ENCODE measurements around the gene CNTNAP2. TPM values are rescaled to one million over a fixed set of nuclear protein-coding genes. Genes with fewer than 3 reads are reported as not detected.
"Not testable (repeated sequence)": the region's sequence is repeated elsewhere in the genome, so short reads cannot be mapped to it uniquely, and the experiment has no call there.

CNTNAP2 gene
- total and polyA plus RNA-seq, 9 of the 15 experiments (the other 6 are each of a cell fraction or from before 2014, with no cell fraction given): 0.04 to 0.62 (median 0.09) TPM; not detected in 4

DNA sequence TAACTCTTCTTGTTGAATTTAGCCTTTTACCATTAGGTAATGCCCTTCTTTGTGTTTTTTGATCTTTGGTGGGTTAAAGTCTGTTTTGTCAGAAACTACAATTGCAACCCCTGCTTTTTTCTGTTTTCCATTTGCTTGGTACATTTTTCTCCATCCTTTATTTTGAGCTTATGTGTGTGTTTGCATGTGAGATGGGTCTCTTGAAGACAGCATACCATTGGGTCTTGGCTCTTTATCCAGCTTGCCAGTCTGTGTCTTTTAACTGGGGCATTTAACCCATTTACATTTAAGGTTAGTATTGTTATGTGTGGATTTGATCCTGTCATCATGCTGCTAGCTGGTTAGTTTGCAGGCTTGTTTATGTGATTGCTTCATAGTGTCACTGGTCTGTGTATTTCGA is 997.9 kb downstream of the CNTNAP2 start:
- H3K9me1 ChIP-seq (ENCODE audit: control insufficient read depth, insufficient read depth, low read length); BruUV-seq (replicated peaks); H3K9me3 ChIP-seq (replicated peaks; ENCODE audit: control insufficient read depth, insufficient read depth, low read depth, low read length); H3K4me2 ChIP-seq (ENCODE audit: insufficient read depth, low read length); H3K79me2 ChIP-seq (ENCODE audit: control insufficient read depth, insufficient read depth, low read length); FAIRE-seq; H3K27me3 ChIP-seq (ENCODE audit: control insufficient read depth in 2 of 2, insufficient read depth in 2 of 2, low read length in 2 of 2); CTCF ChIA-PET (ENCODE audit: low intra/inter-chr PET ratio); H3K4me3 ChIP-seq; ATAC-seq; H3K27ac ChIP-seq (ENCODE audit: extremely low read depth, low read depth, low read length); POLR2A ChIA-PET; intact Hi-C loops (cut with micrococcal nuclease); H3K9ac ChIP-seq (ENCODE audit: insufficient read depth in 1 of 2, low read depth in 2 of 2, low read length in 2 of 2); in situ Hi-C loops (cut with MboI); H4K20me1 ChIP-seq (replicated peaks; ENCODE audit: control insufficient read depth, insufficient read depth, low read length); H2AFZ ChIP-seq (ENCODE audit: low read depth, low read length); DNase-seq (ENCODE audit: extremely low read depth in 1 of 4, low spot score in 3 of 4); H3K4me1 ChIP-seq (replicated peaks in 1 of 2; ENCODE audit: control insufficient read depth in 2 of 2, insufficient read depth in 2 of 2, low read length in 2 of 2); H3K36me3 ChIP-seq (ENCODE audit: control insufficient read depth, insufficient read depth, low read length): not testable (repeated sequence)
- WGBS (ENCODE audit: insufficient coverage, low coverage, missing lambda C conversion rate): 0% methylated on average over 1 of the region's 1 CpG
- peak; percentile 39; the same call in 1 of the 2 replicates for TF ChIP-seq ZNF507 (tag; conservative IDR thresholded peaks at IDR 0.05)

DNA sequence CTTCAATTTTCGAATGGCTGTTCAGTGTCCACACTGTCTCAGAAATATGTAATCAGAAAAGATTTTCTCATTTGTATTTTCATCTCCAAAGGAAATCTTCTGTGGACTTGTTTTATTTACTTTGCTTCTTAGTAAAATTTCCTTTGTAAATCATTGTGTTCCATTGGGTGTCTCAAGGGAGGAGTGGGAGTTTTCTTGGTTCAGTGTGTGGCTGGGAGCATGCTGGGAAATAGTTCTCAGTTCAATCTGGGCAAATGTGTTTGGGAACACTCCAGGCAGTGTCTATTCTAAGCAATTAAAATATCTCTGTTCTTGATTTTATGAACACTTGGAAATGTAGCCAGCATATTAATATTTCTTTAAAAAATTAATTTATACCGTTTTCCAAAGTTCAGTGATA is 1019.8 kb downstream of the CNTNAP2 start:
- H2AFZ ChIP-seq (ENCODE audit: low read depth, low read length): no peak overlapping the region
- intact Hi-C loops (cut with micrococcal nuclease): no loop called here
- no peaks in the 10 kb centered on the region for H3K9me1 ChIP-seq (ENCODE audit: control insufficient read depth, insufficient read depth, low read length)
- BruUV-seq (replicated peaks): no TSS peak
- H4K20me1 ChIP-seq (replicated peaks; ENCODE audit: control insufficient read depth, insufficient read depth, low read length): no peaks in the 10 kb centered on the region
- FAIRE-seq (no peak), ATAC-seq (no peak), DNase-seq (ENCODE audit: extremely low read depth in 1 of 4, low spot score in 3 of 4) (no peak)
- CTCF ChIA-PET (ENCODE audit: low intra/inter-chr PET ratio): no interaction called here
- H3K27me3 ChIP-seq (ENCODE audit: control insufficient read depth in 2 of 2, insufficient read depth in 2 of 2, low read length in 2 of 2): no peaks in the 10 kb centered on the region
- in situ Hi-C loops (cut with MboI): no loop called here
- 0% methylated on average over 2 of the region's 2 CpGs for WGBS (ENCODE audit: insufficient coverage, low coverage, missing lambda C conversion rate)
- no peak overlapping the region for H3K4me3 ChIP-seq
- no peak overlapping the region for H3K27ac ChIP-seq (ENCODE audit: extremely low read depth, low read depth, low read length)
- no peaks in the 10 kb centered on the region for H3K36me3 ChIP-seq (ENCODE audit: control insufficient read depth, insufficient read depth, low read length)
- H3K79me2 ChIP-seq (ENCODE audit: control insufficient read depth, insufficient read depth, low read length): no peaks in the 10 kb centered on the region
- no peak overlapping the region for H3K9ac ChIP-seq (ENCODE audit: insufficient read depth in 1 of 2, low read depth in 2 of 2, low read length in 2 of 2)
- POLR2A ChIA-PET: no interaction called here
- no peak overlapping the region for H3K4me2 ChIP-seq (ENCODE audit: insufficient read depth, low read length)
- H3K9me3 ChIP-seq (replicated peaks; ENCODE audit: control insufficient read depth, insufficient read depth, low read depth, low read length): no peaks in the 10 kb centered on the region
- no peaks in the 10 kb centered on the region for H3K4me1 ChIP-seq (replicated peaks in 1 of 2; ENCODE audit: control insufficient read depth in 2 of 2, insufficient read depth in 2 of 2, low read length in 2 of 2)
- TF ChIP-seq, protein P1, sequence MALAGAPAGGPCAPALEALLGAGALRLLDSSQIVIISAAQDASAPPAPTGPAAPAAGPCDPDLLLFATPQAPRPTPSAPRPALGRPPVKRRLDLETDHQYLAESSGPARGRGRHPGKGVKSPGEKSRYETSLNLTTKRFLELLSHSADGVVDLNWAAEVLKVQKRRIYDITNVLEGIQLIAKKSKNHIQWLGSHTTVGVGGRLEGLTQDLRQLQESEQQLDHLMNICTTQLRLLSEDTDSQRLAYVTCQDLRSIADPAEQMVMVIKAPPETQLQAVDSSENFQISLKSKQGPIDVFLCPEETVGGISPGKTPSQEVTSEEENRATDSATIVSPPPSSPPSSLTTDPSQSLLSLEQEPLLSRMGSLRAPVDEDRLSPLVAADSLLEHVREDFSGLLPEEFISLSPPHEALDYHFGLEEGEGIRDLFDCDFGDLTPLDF (CRISPR knock-in tag; IDR thresholded peaks at IDR 0.05): no peak
- TF ChIP-seq NFXL1 (CRISPR knock-in tag; IDR thresholded peaks at IDR 0.05) (no peak), DPF2 (IDR thresholded peaks at IDR 0.05) (no peak), SNRNP70 (optimal IDR thresholded peaks at IDR 0.05; ENCODE audit: low read depth, low read length) (no peak), DNMT1 (IDR thresholded peaks at IDR 0.05) (no peak), ZNF780A (CRISPR knock-in tag; IDR thresholded peaks at IDR 0.05) (no peak), PHB (CRISPR knock-in tag; IDR thresholded peaks at IDR 0.05) (no peak), ZZZ3 (IDR thresholded peaks at IDR 0.05) (no peak)
- TF ChIP-seq, protein P2, sequence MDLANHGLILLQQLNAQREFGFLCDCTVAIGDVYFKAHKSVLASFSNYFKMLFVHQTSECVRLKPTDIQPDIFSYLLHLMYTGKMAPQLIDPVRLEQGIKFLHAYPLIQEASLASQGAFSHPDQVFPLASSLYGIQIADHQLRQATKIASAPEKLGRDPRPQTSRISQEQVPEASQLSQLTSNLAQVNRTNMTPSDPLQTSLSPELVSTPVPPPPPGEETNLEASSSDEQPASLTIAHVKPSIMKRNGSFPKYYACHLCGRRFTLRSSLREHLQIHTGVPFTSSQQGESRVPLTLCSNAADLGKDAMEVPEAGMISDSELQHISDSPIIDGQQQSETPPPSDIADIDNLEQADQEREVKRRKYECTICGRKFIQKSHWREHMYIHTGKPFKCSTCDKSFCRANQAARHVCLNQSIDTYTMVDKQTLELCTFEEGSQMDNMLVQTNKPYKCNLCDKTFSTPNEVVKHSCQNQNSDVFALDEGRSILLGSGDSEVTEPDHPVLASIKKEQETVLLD (IDR thresholded peaks at IDR 0.05): no peak
- TF ChIP-seq, protein P3, sequence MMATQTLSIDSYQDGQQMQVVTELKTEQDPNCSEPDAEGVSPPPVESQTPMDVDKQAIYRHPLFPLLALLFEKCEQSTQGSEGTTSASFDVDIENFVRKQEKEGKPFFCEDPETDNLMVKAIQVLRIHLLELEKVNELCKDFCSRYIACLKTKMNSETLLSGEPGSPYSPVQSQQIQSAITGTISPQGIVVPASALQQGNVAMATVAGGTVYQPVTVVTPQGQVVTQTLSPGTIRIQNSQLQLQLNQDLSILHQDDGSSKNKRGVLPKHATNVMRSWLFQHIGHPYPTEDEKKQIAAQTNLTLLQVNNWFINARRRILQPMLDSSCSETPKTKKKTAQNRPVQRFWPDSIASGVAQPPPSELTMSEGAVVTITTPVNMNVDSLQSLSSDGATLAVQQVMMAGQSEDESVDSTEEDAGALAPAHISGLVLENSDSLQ (IDR thresholded peaks at IDR 0.05): no peak
- TF ChIP-seq, protein P4, sequence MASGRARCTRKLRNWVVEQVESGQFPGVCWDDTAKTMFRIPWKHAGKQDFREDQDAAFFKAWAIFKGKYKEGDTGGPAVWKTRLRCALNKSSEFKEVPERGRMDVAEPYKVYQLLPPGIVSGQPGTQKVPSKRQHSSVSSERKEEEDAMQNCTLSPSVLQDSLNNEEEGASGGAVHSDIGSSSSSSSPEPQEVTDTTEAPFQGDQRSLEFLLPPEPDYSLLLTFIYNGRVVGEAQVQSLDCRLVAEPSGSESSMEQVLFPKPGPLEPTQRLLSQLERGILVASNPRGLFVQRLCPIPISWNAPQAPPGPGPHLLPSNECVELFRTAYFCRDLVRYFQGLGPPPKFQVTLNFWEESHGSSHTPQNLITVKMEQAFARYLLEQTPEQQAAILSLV (tag; IDR thresholded peaks at IDR 0.05): no peak
